WTC11 (cell line): ENCODE results near the gene TNFSF4.

Source experiments
- CBFB ChIP-seq: sonication (generic); formaldehyde crosslinking; IDR thresholded peaks from 2 replicates; pipeline ENCODE4 v1.8.1; 2022; ENCODE audit warnings: mild to moderate bottlenecking, low read depth, missing genetic modification reagents
- CREM ChIP-seq: sonication (generic); formaldehyde crosslinking; IDR thresholded peaks from 2 replicates; pipeline ENCODE4 v1.8.1; 2022; ENCODE audit warnings: mild to moderate bottlenecking, missing genetic modification reagents, moderate library complexity
- FOXP4 ChIP-seq: sonication (generic); formaldehyde crosslinking; IDR thresholded peaks from 2 replicates; pipeline ENCODE4 v1.8.0; 2022; ENCODE audit warnings: mild to moderate bottlenecking, missing genetic modification reagents
- JAZF1 ChIP-seq: fragments of 250-450 bp; sonication (Bioruptor Pico); IDR thresholded peaks from 2 replicates; pipeline ENCODE4 v1.9.0; 2021; ENCODE audit warnings: moderate library complexity, mild to moderate bottlenecking, inconsistent platforms
- MAX ChIP-seq: sonication (generic); formaldehyde crosslinking; IDR thresholded peaks from 2 replicates; pipeline ENCODE4 v1.8.0; 2022; ENCODE audit warnings: mild to moderate bottlenecking, missing genetic modification reagents
- MLX ChIP-seq: sonication (generic); formaldehyde crosslinking; IDR thresholded peaks from 2 replicates; pipeline ENCODE4 v1.8.1; 2023; ENCODE audit warnings: mild to moderate bottlenecking, missing genetic modification reagents, moderate library complexity
- NFYB ChIP-seq: sonication (generic); formaldehyde crosslinking; conservative IDR thresholded peaks from 2 replicates; pipeline ENCODE4 v1.8.0; 2022; ENCODE audit warnings: low read depth, missing genetic modification reagents
- NR2C2 ChIP-seq: sonication (generic); formaldehyde crosslinking; IDR thresholded peaks from 2 replicates; pipeline ENCODE4 v1.8.0; 2022; ENCODE audit warnings: mild to moderate bottlenecking, missing genetic modification reagents
- RORB ChIP-seq: fragments of 250-450 bp; sonication (Bioruptor Pico); IDR thresholded peaks from 2 replicates; pipeline ENCODE4 v1.9.0; 2021; ENCODE audit warnings: mild to moderate bottlenecking
- USF2 ChIP-seq: sonication (generic); formaldehyde crosslinking; IDR thresholded peaks from 2 replicates; pipeline ENCODE4 v1.8.1; 2023; ENCODE audit warnings: mild to moderate bottlenecking, missing genetic modification reagents, moderate library complexity
- ZBTB43 ChIP-seq: sonication (generic); formaldehyde crosslinking; IDR thresholded peaks from 2 replicates; pipeline ENCODE4 v1.8.1; 2023; ENCODE audit warnings: mild to moderate bottlenecking, missing genetic modification reagents
- ZNF416 ChIP-seq: fragments of 250-450 bp; sonication (Bioruptor Pico); IDR thresholded peaks from 2 replicates; pipeline ENCODE4 v1.9.0; 2021; ENCODE audit warnings: mild to moderate bottlenecking, inconsistent platforms
- TF ChIP-seq, protein P1 (sequence below): fragments of 200-600 bp; IDR thresholded peaks from 2 replicates; pipeline ENCODE4 v1.8.0; 2022; ENCODE audit warnings: antibody characterized with exemption
- TF ChIP-seq, protein P2 (sequence below): sonication (generic); formaldehyde crosslinking; IDR thresholded peaks from 2 replicates; pipeline ENCODE4 v1.8.0; 2022; ENCODE audit warnings: missing genetic modification reagents

DNA sequence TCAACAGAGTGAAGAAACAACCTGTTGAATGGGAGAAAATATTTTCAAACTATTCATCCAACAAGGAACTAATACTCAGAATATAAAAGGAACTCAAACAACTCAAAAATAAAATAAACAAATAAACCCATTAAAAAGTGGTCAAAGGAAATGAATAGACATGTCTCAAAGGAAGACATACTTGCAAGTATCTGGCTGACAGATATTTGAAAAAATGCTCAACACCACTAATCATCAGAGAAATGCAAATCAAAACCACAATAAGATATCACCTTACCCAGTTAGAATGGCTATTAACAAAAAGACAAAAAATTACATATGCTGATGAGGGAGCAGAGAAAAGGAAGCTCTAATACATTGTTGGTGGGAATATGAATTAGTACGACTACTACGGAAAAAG lies 38.2 kb downstream of the TNFSF4 start:
- TF ChIP-seq, protein P1, sequence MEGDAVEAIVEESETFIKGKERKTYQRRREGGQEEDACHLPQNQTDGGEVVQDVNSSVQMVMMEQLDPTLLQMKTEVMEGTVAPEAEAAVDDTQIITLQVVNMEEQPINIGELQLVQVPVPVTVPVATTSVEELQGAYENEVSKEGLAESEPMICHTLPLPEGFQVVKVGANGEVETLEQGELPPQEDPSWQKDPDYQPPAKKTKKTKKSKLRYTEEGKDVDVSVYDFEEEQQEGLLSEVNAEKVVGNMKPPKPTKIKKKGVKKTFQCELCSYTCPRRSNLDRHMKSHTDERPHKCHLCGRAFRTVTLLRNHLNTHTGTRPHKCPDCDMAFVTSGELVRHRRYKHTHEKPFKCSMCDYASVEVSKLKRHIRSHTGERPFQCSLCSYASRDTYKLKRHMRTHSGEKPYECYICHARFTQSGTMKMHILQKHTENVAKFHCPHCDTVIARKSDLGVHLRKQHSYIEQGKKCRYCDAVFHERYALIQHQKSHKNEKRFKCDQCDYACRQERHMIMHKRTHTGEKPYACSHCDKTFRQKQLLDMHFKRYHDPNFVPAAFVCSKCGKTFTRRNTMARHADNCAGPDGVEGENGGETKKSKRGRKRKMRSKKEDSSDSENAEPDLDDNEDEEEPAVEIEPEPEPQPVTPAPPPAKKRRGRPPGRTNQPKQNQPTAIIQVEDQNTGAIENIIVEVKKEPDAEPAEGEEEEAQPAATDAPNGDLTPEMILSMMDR: no peak
- TF ChIP-seq, protein P2, sequence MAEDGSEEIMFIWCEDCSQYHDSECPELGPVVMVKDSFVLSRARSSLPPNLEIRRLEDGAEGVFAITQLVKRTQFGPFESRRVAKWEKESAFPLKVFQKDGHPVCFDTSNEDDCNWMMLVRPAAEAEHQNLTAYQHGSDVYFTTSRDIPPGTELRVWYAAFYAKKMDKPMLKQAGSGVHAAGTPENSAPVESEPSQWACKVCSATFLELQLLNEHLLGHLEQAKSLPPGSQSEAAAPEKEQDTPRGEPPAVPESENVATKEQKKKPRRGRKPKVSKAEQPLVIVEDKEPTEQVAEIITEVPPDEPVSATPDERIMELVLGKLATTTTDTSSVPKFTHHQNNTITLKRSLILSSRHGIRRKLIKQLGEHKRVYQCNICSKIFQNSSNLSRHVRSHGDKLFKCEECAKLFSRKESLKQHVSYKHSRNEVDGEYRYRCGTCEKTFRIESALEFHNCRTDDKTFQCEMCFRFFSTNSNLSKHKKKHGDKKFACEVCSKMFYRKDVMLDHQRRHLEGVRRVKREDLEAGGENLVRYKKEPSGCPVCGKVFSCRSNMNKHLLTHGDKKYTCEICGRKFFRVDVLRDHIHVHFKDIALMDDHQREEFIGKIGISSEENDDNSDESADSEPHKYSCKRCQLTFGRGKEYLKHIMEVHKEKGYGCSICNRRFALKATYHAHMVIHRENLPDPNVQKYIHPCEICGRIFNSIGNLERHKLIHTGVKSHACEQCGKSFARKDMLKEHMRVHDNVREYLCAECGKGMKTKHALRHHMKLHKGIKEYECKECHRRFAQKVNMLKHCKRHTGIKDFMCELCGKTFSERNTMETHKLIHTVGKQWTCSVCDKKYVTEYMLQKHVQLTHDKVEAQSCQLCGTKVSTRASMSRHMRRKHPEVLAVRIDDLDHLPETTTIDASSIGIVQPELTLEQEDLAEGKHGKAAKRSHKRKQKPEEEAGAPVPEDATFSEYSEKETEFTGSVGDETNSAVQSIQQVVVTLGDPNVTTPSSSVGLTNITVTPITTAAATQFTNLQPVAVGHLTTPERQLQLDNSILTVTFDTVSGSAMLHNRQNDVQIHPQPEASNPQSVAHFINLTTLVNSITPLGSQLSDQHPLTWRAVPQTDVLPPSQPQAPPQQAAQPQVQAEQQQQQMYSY (CRISPR knock-in tag): no peak
- TF ChIP-seq ZNF416 (CRISPR knock-in tag): no peak
- TF ChIP-seq CREM (CRISPR knock-in tag): no peak
- TF ChIP-seq ZBTB43 (CRISPR knock-in tag): no peak
- no peak for TF ChIP-seq NR2C2 (CRISPR knock-in tag)
- no peak for TF ChIP-seq MAX (CRISPR knock-in tag)
- TF ChIP-seq CBFB (CRISPR knock-in tag): no peak
- TF ChIP-seq JAZF1 (CRISPR knock-in tag): no peak
- no peak for TF ChIP-seq RORB (CRISPR knock-in tag)
- no peak for TF ChIP-seq NFYB (CRISPR knock-in tag)
- no peak for TF ChIP-seq USF2 (CRISPR knock-in tag)
- TF ChIP-seq FOXP4 (CRISPR knock-in tag): no peak
- TF ChIP-seq MLX (CRISPR knock-in tag): no peak
